Heart left ventricle (tissue), 16 donors: ENCODE measurements around the gene PIK3R2. TPM values are rescaled to one million over a fixed set of nuclear protein-coding genes. Genes with fewer than 3 reads are reported as not detected.

Experiments used
- ATAC-seq, 4 donors: fragments of 200-7000 bp; cut with Tn5 transposase; one replicate each; pipeline ENCODE4 v1.9.1; 2020 to 2022; ENCODE audit warnings: moderate library complexity in 4 of 4, mild to moderate bottlenecking in 3 of 4, moderate number of reproducible peaks in 1 of 4
- DNase-seq, 5 donors: peaks; one replicate each; pipeline ENCODE4 v3.0.0-alpha.2; 2020
- H3K27ac ChIP-seq, 12 donors: fragments of 200-600 bp; sonication (generic) in 4 of 12; one replicate each; pipeline versions ENCODE4 v1.5.0 to v1.8.0; 2016 to 2022; ENCODE audit warnings: mild to moderate bottlenecking in 2 of 12
- H3K27me3 ChIP-seq, 9 donors: fragments of 200-600 bp; sonication (generic) in 2 of 9; one replicate each; pipeline versions ENCODE4 v1.5.1 to v1.8.0; 2016 to 2022; ENCODE audit warnings: mild to moderate bottlenecking in 3 of 9
- H3K36me3 ChIP-seq, 9 donors: fragments of 200-600 bp; sonication (generic) in 2 of 9; one replicate each; pipeline versions ENCODE4 v1.5.0 to v1.8.0; 2018 to 2022; ENCODE audit warnings: mild to moderate bottlenecking in 2 of 9
- H3K4me1 ChIP-seq, 12 donors: fragments of 200-600 bp; sonication (generic) in 4 of 12; one replicate each; pipeline versions ENCODE4 v1.5.0 to v1.8.0; 2016 to 2022; ENCODE audit warnings: mild to moderate bottlenecking in 3 of 12
- H3K4me3 ChIP-seq, 12 donors: fragments of 200-600 bp; sonication (generic) in 4 of 12; one replicate each; pipeline versions ENCODE4 v1.5.0 to v1.8.0; 2017 to 2022; ENCODE audit warnings: mild to moderate bottlenecking in 9 of 12, moderate library complexity in 4 of 12
- H3K9me3 ChIP-seq, 12 donors: fragments of 200-600 bp; sonication (generic) in 4 of 12; one replicate each; pipeline versions ENCODE4 v1.5.0 to v1.8.0; 2016 to 2022; ENCODE audit warnings: mild to moderate bottlenecking in 1 of 12
- POLR2A ChIP-seq, 2 donors: fragments of 450-650 bp; IDR thresholded peaks; one replicate each; pipeline ENCODE4 v1.6.1; 2017; ENCODE audit warnings: antibody characterized with exemption in 2 of 2, mild to moderate bottlenecking in 2 of 2, moderate library complexity in 2 of 2
- WGBS, 4 donors: extraction: QIAGEN DNeasy Blood & Tissue Kit in 2 of 4; methylation state at CpG; one replicate each; pipeline versions ENCODE4 v1.1.5 to v1.1.7; 2013 to 2018; 5-methylcytosine and 5-hydroxymethylcytosine counted together
- intact Hi-C, 10 donors: fragments of 100-400 bp; cut with DNase I; formaldehyde crosslinking; loops; one replicate each; pipeline versions ENCODE4 v1.11.1 to v1.14.2; 2022
- polyA plus RNA-seq, 2 donors: library from polyadenylated mRNA; stranded (reverse); fragments of 200-250 nt; gene quantifications; one replicate each; pipeline ENCODE4 v1.2.3, GENCODE V29; 2013
- total RNA-seq, 9 donors: library from RNA; depleted of rRNA in 2 of 9; stranded (reverse); fragments of >200 nt in 2 of 9; fragmentation: NEBNext Ultra II Directional in 3 of 9; extraction: Animal tissue kit (Norgen Biotek cat#: 25700) in 3 of 9; gene quantifications; one replicate each; pipeline versions ENCODE4 v1.1.0 to v1.2.4, GENCODE V29; 2016 to 2023
- TF ChIP-seq, protein P1 (sequence below), 12 donors: fragments of 200-600 bp; sonication (generic) in 4 of 12; IDR thresholded peaks; one replicate each; pipeline versions ENCODE4 v1.5.0 to v1.8.0; 2018 to 2022; ENCODE audit warnings: antibody characterized with exemption in 12 of 12, mild to moderate bottlenecking in 5 of 12
- donor health status: ischemic (EF 13 %, LVEDD 7.1; RV severe dilation, severe dysfunction).
- donor health status: healthy with polysubstance abuse.
- donor health status: DM: no; HTN: yes; CAD: no.
- donor health status: DM: no; HTN: no; CAD: no.
- donor health status: ischemic (EF 25% LVEDD 6.9; RV normal size, moderate dysfunction).
- donor health status: ischemic (EF 25% LVEDD 5.7; RV mildly dilated, moderate dysfunction).
- donor health status: healthy.
- donor health status: DM: yes; HTN: yes; CAD: no.
- donor health status: ischemic (EF 35%, LVEDD 5.7; RV mildly dilated, moderate dysfunction).
- donor health status: nonischemic (EF 11% LVEDD 7.7; RV severe dilation, severe dysfunction).
- donor health status: DM: yes; HTN: yes; CAD: no.
- donor health status: PGD.
- donor health status: ischemic (EF 29% LVEDD 5.4; RV normal size, mild dysfunction).
- donor health status: nonischemic (EF 23%, LVEDD 6.1; RV moderate dilation, normal function).

PIK3R2 gene
- total and polyA plus RNA-seq, 11 donors: 4.0 to 28.6 (median 23.4) TPM

GRCh38 chr19:18147396-18147795 lies 5.6 kb upstream of the PIK3R2 start:
- DNase-seq: no peak
- intact Hi-C loops: no loop called here
- peaks cover 0 to 11% (median 3%) of the 10 kb centered on the region in 12 donors for H3K4me1 ChIP-seq
- H3K36me3 ChIP-seq: peaks cover 0 to 57% (median 35%) of the 10 kb centered on the region in 9 donors
- ATAC-seq: no peak
- no peaks in the 10 kb centered on the region for H3K9me3 ChIP-seq
- TF ChIP-seq, protein P1, sequence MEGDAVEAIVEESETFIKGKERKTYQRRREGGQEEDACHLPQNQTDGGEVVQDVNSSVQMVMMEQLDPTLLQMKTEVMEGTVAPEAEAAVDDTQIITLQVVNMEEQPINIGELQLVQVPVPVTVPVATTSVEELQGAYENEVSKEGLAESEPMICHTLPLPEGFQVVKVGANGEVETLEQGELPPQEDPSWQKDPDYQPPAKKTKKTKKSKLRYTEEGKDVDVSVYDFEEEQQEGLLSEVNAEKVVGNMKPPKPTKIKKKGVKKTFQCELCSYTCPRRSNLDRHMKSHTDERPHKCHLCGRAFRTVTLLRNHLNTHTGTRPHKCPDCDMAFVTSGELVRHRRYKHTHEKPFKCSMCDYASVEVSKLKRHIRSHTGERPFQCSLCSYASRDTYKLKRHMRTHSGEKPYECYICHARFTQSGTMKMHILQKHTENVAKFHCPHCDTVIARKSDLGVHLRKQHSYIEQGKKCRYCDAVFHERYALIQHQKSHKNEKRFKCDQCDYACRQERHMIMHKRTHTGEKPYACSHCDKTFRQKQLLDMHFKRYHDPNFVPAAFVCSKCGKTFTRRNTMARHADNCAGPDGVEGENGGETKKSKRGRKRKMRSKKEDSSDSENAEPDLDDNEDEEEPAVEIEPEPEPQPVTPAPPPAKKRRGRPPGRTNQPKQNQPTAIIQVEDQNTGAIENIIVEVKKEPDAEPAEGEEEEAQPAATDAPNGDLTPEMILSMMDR (IDR thresholded peaks at IDR 0.05): no peak
- no peak for TF ChIP-seq POLR2A (IDR thresholded peaks at IDR 0.05)
- no peak overlapping the region for H3K4me3 ChIP-seq
- H3K27ac ChIP-seq: no peak overlapping the region
- 88 to 94% (median 93%) methylated on average over 12 to 13 of the region's 13 CpGs for WGBS, 4 donors
- H3K27me3 ChIP-seq: no peaks in the 10 kb centered on the region

- 79 to 92% (median 90%) methylated on average over 6 to 16 of the region's 16 CpGs for WGBS, 4 donors
- no peak for TF ChIP-seq POLR2A (IDR thresholded peaks at IDR 0.05)
- TF ChIP-seq, protein P1 (IDR thresholded peaks at IDR 0.05): no peak
- no peak overlapping the region for H3K27ac ChIP-seq
Observed at GRCh38 chr19:18149596-18149975, 3.4 kb upstream of the PIK3R2 start.

DNA sequence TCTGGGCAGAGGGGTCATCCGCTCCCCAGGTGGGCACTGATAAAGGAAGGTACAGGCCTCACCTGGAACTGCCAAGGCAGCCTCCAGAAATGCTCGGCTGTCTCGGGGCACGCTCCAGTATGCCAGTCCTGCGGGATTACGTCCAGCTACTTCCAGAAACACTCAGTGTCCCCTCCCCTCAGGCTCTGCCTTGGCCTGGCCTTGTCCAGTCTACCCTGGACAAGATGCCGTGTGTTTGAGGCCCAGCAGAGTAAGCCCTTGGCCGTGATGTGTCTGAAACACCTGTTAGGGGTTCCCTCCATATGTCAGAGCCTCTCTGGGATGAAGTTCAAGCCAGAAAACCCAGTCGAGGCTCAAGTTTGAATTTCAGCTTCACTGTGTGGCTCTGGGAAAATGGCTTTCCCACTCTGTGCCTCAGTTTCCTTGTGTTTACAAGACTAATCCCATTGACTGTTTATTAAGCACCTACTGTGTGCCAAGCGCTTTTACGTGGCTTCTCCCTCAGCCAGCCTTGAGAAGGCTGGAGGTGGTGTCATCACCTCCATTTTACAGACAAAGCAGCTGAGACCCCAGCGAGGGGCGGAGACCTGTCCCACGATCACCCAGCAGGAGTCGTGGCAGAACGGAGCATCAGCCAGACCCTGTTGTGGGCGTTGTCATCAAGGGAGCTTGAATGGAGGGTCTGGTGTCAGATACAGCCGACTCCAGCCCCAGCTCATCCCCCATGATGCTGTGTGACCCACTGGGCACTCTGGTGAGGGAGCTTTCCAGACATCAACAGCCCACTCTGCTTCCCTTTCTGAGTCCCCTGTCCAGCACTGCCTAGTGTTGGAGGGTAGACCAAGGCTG lies 2.0 kb upstream of the PIK3R2 start:
- Histone ChIP-seq H3K4me1 (peaks cover 4 to 33% (median 14%) of the 10 kb centered on the region in 12 donors), H3K9me3 (no peaks in the 10 kb centered on the region), H3K27ac (no peak overlapping the region), H3K27me3 (no peaks in the 10 kb centered on the region), H3K36me3 (peaks cover 0 to 26% (median 7%) of the 10 kb centered on the region in 9 donors), H3K4me3 (no peak overlapping the region)
- DNase-seq (no peak), ATAC-seq (no peak)
- 85 to 96% (median 90%) methylated on average over 15 to 18 of the region's 18 CpGs for WGBS, 4 donors
- TF ChIP-seq, protein P1 (IDR thresholded peaks at IDR 0.05): no peak
- no peak for TF ChIP-seq POLR2A (IDR thresholded peaks at IDR 0.05)
- intact Hi-C loops: loop anchor here in 7 of 10 donors (5.0 to 10.0 kb wide), 3 partner anchors 34 to 146 kb away; partner anchors contain the start of gene ARRDC2 (in 1 of the 7)

More at GRCh38 chr19:18149596-18149975, 3.4 kb upstream of the PIK3R2 start:
- H3K36me3 ChIP-seq: peaks cover 0 to 36% (median 18%) of the 10 kb centered on the region in 9 donors
- intact Hi-C loops: no loop called here
- DNase-seq (no peak), ATAC-seq (no peak)
- H3K9me3 ChIP-seq: no peaks in the 10 kb centered on the region
- H3K4me3 ChIP-seq: no peak overlapping the region
- H3K27me3 ChIP-seq: no peaks in the 10 kb centered on the region
- H3K4me1 ChIP-seq: peaks cover 4 to 23% (median 12%) of the 10 kb centered on the region in 12 donors

- ATAC-seq (peak; percentile 55 to 77 (median 74)), DNase-seq (peak; percentile 95 to 98 (median 97))
- H3K4me3 ChIP-seq: peak overlapping the region; percentile 81 to 98 (median 94)
- peaks cover 8 to 47% (median 27%) of the 10 kb centered on the region in 12 donors for H3K4me1 ChIP-seq
- H3K9me3 ChIP-seq: no peaks in the 10 kb centered on the region
- intact Hi-C loops: loop anchor here in 8 of 10 donors (2.0 to 10.0 kb wide), 5 partner anchors 35 to 148 kb away; partner anchors contain the start of genes ARRDC2 (in 1 of the 8) and MPV17L2 (in 1 of the 8)
- 0 to 1% (median 0%) methylated on average over 19 to 22 of the region's 22 CpGs for WGBS, 4 donors
- no peaks in the 10 kb centered on the region for H3K27me3 ChIP-seq
- no peak for TF ChIP-seq POLR2A (IDR thresholded peaks at IDR 0.05)
- TF ChIP-seq, protein P1 (IDR thresholded peaks at IDR 0.05): peak; percentile 37 to 79 (median 58)
- peaks cover 0 to 14% (median 2%) of the 10 kb centered on the region in 9 donors for H3K36me3 ChIP-seq
- peak overlapping the region; percentile 86 to 99 (median 95) for H3K27ac ChIP-seq
Observed at GRCh38 chr19:18152442-18152816, 534 bp upstream of the PIK3R2 start.
